Natural killer cell (primary cell): ENCODE measurements around the gene STARD13. TPM values are rescaled to one million over a fixed set of nuclear protein-coding genes. Genes with fewer than 3 reads are reported as not detected.

Experiments
- ATAC-seq, 3 donors: fragments of 150-1000 bp in 2 of 3; fragments of 200-7000 bp in 1 of 3; cut with Tn5 transposase; 1 replicate in 1 of 3; 2 replicates in 2 of 3; pipeline ENCODE4 v1.10.0; 2021; ENCODE audit warnings: mild to moderate bottlenecking in 2 of 3, moderate library complexity in 2 of 3
- DNase-seq, 2 donors: peaks; one replicate each; pipeline versions ENCODE4 v3.0.0 to v3.0.0-alpha.2; 2013 to 2021; ENCODE audit warnings: mixed read lengths in 1 of 2
- H3K27ac ChIP-seq: one replicate; pipeline ENCODE4 v1.5.1; 2013; ENCODE audit warnings: mild to moderate bottlenecking, low read length
- H3K27me3 ChIP-seq: one replicate; pipeline ENCODE4 v1.6.1; 2013; ENCODE audit warnings: low read length; ENCODE audit not compliant: control insufficient read depth, insufficient read depth
- H3K36me3 ChIP-seq: one replicate; pipeline ENCODE4 v1.6.1; 2013; ENCODE audit warnings: low read length; ENCODE audit not compliant: control insufficient read depth, insufficient read depth
- H3K4me1 ChIP-seq: one replicate; pipeline ENCODE4 v1.6.1; 2013; ENCODE audit warnings: low read length; ENCODE audit not compliant: control insufficient read depth, insufficient read depth
- H3K4me3 ChIP-seq: one replicate; pipeline ENCODE4 v1.5.1; 2013; ENCODE audit warnings: low read length
- H3K9me3 ChIP-seq: one replicate; pipeline ENCODE4 v1.6.1; 2013; ENCODE audit warnings: low read length; ENCODE audit not compliant: control insufficient read depth, insufficient read depth
- H3K27ac Mint-ChIP-seq, 2 donors: one replicate each; pipeline ENCODE4 v1.8.0; 2022; ENCODE audit warnings: mild to moderate bottlenecking in 2 of 2, mixed read lengths in 2 of 2, moderate library complexity in 1 of 2
- H3K27me3 Mint-ChIP-seq, 2 donors: one replicate each; pipeline ENCODE4 v1.8.0; 2022; ENCODE audit warnings: low read depth in 2 of 2, mixed read lengths in 2 of 2
- H3K36me3 Mint-ChIP-seq: one replicate; pipeline ENCODE4 v1.8.0; 2022; ENCODE audit warnings: mixed read lengths
- H3K4me1 Mint-ChIP-seq, 2 donors: one replicate each; pipeline ENCODE4 v1.8.0; 2022; ENCODE audit warnings: mixed read lengths in 2 of 2
- H3K4me3 Mint-ChIP-seq: one replicate; pipeline ENCODE4 v1.8.0; 2022; ENCODE audit warnings: mild to moderate bottlenecking, moderate library complexity, mixed read lengths
- H3K9me3 Mint-ChIP-seq, 2 donors: one replicate each; pipeline ENCODE4 v1.8.0; 2022; ENCODE audit warnings: mixed read lengths in 2 of 2
- CTCF ChIP-seq: fragments of 200-600 bp; IDR thresholded peaks from one replicate; pipeline ENCODE4 v1.8.0; 2022; ENCODE audit warnings: antibody characterized with exemption
- WGBS: methylation state at CpG from one replicate; pipeline ENCODE4 v1.1.7; 2013; ENCODE audit warnings: missing lambda C conversion rate; ENCODE audit not compliant: insufficient coverage; 5-methylcytosine and 5-hydroxymethylcytosine counted together
- intact Hi-C: fragments of 100-400 bp; cut with micrococcal nuclease; formaldehyde crosslinking; loops from one replicate; pipeline ENCODE4 v1.14.2; 2022
- total RNA-seq, 4 donors: library from RNA; stranded (reverse); fragments of 120-200 nt in 1 of 4; gene quantifications; one replicate each; pipeline versions ENCODE4 v1.2.3 to v1.2.4, GENCODE V29; 2013 to 2022

Gene STARD13
- total RNA-seq, 3 donors from 2014 or later (not counting 1 experiment from before 2014, with no cell fraction given): not detected

DNA sequence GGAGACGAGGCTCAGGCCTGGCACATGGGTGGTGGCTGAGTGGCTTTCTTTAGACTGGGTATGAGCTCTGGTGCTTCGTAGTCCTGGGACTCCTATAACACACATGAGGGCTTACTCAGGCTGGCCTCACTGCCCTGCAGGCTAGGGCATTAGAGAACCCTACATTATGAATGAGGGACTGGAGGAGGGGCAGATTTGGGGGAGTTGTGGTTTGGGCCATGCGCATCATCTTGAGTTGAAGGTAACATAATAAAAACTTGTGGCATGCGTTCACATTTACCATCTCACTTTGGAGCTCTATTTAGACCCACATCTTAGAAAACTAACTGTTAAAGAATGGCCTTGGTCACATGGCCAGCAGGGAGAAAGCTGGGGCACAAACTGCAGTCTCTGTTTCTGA lies 54.2 kb downstream of the STARD13 start:
- Mint-ChIP-seq H3K4me1 (no peaks in the 10 kb centered on the region), H3K27me3 (peaks cover 7 to 11% of the 10 kb centered on the region in 2 donors), H3K27ac (no peak overlapping the region), H3K4me3 (no peak overlapping the region), H3K36me3 (no peaks in the 10 kb centered on the region), H3K9me3 (peaks cover 2 to 5% of the 10 kb centered on the region in 2 donors)
- DNase-seq (no peak), ATAC-seq (no peak)
- Histone ChIP-seq H3K4me3 (no peak overlapping the region), H3K9me3 (no peaks in the 10 kb centered on the region), H3K27me3 (no peaks in the 10 kb centered on the region), H3K4me1 (no peaks in the 10 kb centered on the region), H3K36me3 (no peaks in the 10 kb centered on the region), H3K27ac (no peak overlapping the region)
- intact Hi-C loops: no loop called here
- no peak for TF ChIP-seq CTCF
- 90% methylated on average over 4 of the region's 4 CpGs for WGBS

DNA sequence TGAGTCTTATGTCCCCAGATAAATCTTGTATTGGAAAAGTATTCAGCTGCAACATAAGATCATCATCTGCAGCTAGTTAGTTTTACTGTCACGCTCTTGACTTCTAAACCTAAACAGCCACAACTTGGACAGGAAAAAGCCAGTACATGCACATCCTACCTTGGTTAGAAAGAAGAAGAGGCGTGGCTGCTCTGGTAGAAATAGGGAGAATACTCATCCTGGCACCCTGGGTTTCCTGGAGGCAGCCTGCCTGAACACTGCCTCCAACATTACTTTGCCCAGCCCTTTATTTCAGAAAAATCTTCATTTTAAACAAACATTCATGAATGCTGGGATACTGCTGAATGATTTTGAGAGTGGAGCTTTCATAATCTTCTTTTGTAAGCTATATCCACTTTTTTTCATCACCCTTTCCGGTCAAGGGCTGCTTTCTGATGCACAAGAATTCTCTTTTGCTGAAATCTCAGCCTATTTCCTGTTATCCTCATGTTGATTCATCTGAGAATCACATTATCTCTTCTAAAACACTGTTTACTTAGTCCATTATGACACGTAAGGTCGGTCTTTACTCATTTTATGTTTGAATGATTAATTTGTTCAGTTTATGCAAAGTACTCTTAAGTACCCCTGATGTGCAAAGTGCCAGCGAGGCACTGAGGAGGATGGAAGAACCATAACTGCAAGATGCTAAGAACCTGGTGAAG lies 55.2 kb downstream of the STARD13 start:
- no peaks in the 10 kb centered on the region for H3K27me3 ChIP-seq
- peaks cover 2 to 5% of the 10 kb centered on the region in 2 donors for H3K9me3 Mint-ChIP-seq
- no peaks in the 10 kb centered on the region for H3K4me1 Mint-ChIP-seq
- TF ChIP-seq CTCF: no peak
- H3K36me3 ChIP-seq: no peaks in the 10 kb centered on the region
- H3K36me3 Mint-ChIP-seq: no peaks in the 10 kb centered on the region
- no peak overlapping the region for H3K4me3 Mint-ChIP-seq
- no peak for ATAC-seq
- peaks cover 7 to 11% of the 10 kb centered on the region in 2 donors for H3K27me3 Mint-ChIP-seq
- no peak overlapping the region for H3K4me3 ChIP-seq
- H3K27ac ChIP-seq: no peak overlapping the region
- DNase-seq: no peak
- no peak overlapping the region for H3K27ac Mint-ChIP-seq
- intact Hi-C loops: no loop called here
- WGBS: 71% methylated on average over 4 of the region's 6 CpGs
- no peaks in the 10 kb centered on the region for H3K4me1 ChIP-seq
- no peaks in the 10 kb centered on the region for H3K9me3 ChIP-seq

DNA sequence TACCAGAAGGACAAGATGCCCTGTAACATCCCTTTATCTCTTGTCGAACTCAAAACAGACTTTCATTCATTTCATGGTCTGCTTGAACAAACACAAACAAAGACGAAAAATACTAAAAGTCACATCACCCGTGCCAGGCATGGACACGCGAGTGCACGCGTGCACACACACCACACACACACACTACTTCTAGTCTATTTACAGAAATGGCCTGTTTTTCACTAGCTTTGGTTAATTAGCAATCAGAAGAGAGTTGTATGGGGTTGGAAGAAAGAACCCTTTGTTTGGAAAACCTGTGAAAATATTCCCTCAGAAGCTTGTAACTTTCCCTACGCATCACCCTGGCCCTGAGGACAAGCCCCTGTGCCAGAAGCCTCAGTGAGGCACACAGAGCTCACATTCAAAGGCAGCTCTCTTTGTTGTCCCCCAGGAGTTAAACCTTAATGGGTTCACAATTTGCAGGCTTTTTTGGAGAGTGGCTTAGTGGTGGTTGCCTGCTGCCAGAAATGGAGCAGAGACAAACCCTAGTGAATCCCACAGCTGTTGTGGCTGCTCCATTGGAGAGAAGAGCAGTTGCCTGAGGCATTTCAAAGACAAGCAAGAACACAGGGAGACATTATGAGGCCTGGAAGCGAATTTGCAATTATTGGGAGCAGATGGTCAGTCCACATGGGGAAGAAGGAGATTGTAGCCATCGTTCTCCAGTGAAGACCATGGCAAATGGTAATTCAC lies 55.9 kb downstream of the STARD13 start:
- Mint-ChIP-seq H3K4me3 (no peak overlapping the region), H3K4me1 (no peaks in the 10 kb centered on the region), H3K9me3 (peaks cover 2 to 5% of the 10 kb centered on the region in 2 donors), H3K36me3 (no peaks in the 10 kb centered on the region), H3K27ac (no peak overlapping the region), H3K27me3 (peaks cover 9 to 11% of the 10 kb centered on the region in 2 donors)
- H3K27ac ChIP-seq: no peak overlapping the region
- H3K4me1 ChIP-seq: no peaks in the 10 kb centered on the region
- no peaks in the 10 kb centered on the region for H3K27me3 ChIP-seq
- DNase-seq (no peak), ATAC-seq (no peak)
- no peaks in the 10 kb centered on the region for H3K9me3 ChIP-seq
- no peak for TF ChIP-seq CTCF
- H3K4me3 ChIP-seq: no peak overlapping the region
- H3K36me3 ChIP-seq: no peaks in the 10 kb centered on the region
- 89% methylated on average over 6 of the region's 10 CpGs for WGBS
- intact Hi-C loops: loop anchor here (5.0 kb wide), 2 partner anchors 313 to 1933 kb away; no protein-coding TSS in a partner anchor
